HCT116 (cell line): ENCODE results near the gene MS4A3. TPM values are rescaled to one million over a fixed set of nuclear protein-coding genes. Genes with fewer than 3 reads are reported as not detected.

Experiments
- ATAC-seq: fragments of 200-7000 bp; cut with Tn5 transposase; 2 replicates; pipeline ENCODE4 v1.9.1; 2020; ENCODE audit warnings: mild to moderate bottlenecking, moderate library complexity
- BruUV-seq: library from RNA; stranded (reverse); fragments of 400-500 nt; replicated peaks from 2 replicates; lab custom pipeline; 2021; lab: Mats Ljungman, UMichigan
- CTCF ChIA-PET: fragments of 300-600 bp; sonication (Branson Sonifier 250); formaldehyde crosslinking; loops from one replicate; lab custom pipeline; 2021; ENCODE audit warnings: antibody characterized with exemption; lab: Charles Lee
- POLR2A ChIA-PET: fragments of 300-600, 350-600 bp; sonication (Branson Sonifier 250); formaldehyde crosslinking; loops from one replicate; lab custom pipeline; 2021; ENCODE audit warnings: antibody characterized with exemption; lab: Charles Lee
- RAD21 ChIA-PET, 2 experiments: fragments of 300-600 bp; sonication (Branson Sonifier 250); formaldehyde crosslinking; loops; one replicate each; lab custom pipeline; 2023; ENCODE audit warnings: low total read pairs in 2 of 2; ENCODE audit not compliant: uncharacterized antibody in 2 of 2, unreplicated experiment in 2 of 2, low non-redundant PET in 1 of 2; lab: Charles Lee
- DNase-seq: peaks from one replicate; pipeline ENCODE4 v3.0.0-alpha.2; 2010; ENCODE audit warnings: low read depth, low spot score
- H2AFZ ChIP-seq: fragments of 200-600 bp; shearing (Covaris generic), sonication (generic); 2 replicates; pipeline ENCODE4 v1.6.1; 2017; ENCODE audit warnings: low read depth, mixed run types, mixed read lengths, antibody characterized with exemption, low read length; ENCODE audit not compliant: poor library complexity, severe bottlenecking
- H3K27ac ChIP-seq: 2 replicates; pipeline ENCODE4 v1.5.1; 2012; ENCODE audit warnings: low read depth, low read length
- H3K27me3 ChIP-seq: fragments of 200-600 bp; sonication (generic); 2 replicates; pipeline ENCODE4 v1.6.1; 2016; ENCODE audit warnings: mixed run types, low read length, mixed read lengths; ENCODE audit not compliant: insufficient read depth
- H3K36me3 ChIP-seq, 2 experiments: fragments of 200-500 bp in 1 of 2; fragments of 200-600 bp in 1 of 2; sonication (Bioruptor generic) in 1 of 2; sonication (generic) in 1 of 2; 2 replicates each; pipeline versions ENCODE4 v1.5.1 to v1.6.1; 2014 to 2016; ENCODE audit warnings: low read length in 2 of 2, inconsistent platforms in 1 of 2, mixed read lengths in 1 of 2, mixed run types in 1 of 2; ENCODE audit not compliant: insufficient read depth in 2 of 2, control insufficient read depth in 1 of 2
- H3K4me1 ChIP-seq, 2 experiments: fragments of 200-600 bp in 1 of 2; sonication (generic) in 1 of 2; 2 replicates each; pipeline versions ENCODE4 v1.5.1 to v1.6.1; 2012 to 2017; ENCODE audit warnings: low read length in 2 of 2, inconsistent platforms in 1 of 2, mild to moderate bottlenecking in 1 of 2, mixed read lengths in 1 of 2, mixed run types in 1 of 2, moderate library complexity in 1 of 2; ENCODE audit not compliant: insufficient read depth in 2 of 2, control insufficient read depth in 1 of 2
- H3K4me2 ChIP-seq: fragments of 200-600 bp; sonication (generic); 2 replicates; pipeline ENCODE4 v1.6.1; 2017; ENCODE audit warnings: mixed run types, low read length, mixed read lengths
- H3K4me3 ChIP-seq, 2 experiments: fragments of 200-600 bp in 1 of 2; sonication (generic) in 1 of 2; replicated peaks in 1 of 2; 2 replicates each; pipeline ENCODE4 v1.5.1; 2011 to 2016; ENCODE audit warnings: low read length in 2 of 2, control low read depth in 1 of 2, low read depth in 1 of 2, mild to moderate bottlenecking in 1 of 2, mixed read lengths in 1 of 2, mixed run types in 1 of 2
- H3K79me2 ChIP-seq: fragments of 200-600 bp; sonication (generic); 2 replicates; pipeline ENCODE4 v1.6.1; 2017; ENCODE audit warnings: mild to moderate bottlenecking, mixed run types, low read length, moderate library complexity, mixed read lengths; ENCODE audit not compliant: insufficient read depth
- H3K9ac ChIP-seq: fragments of 200-600 bp; sonication (generic); 2 replicates; pipeline ENCODE4 v1.6.1; 2016; ENCODE audit warnings: low read length, mixed read lengths
- H3K9me2 ChIP-seq: fragments of 200-600 bp; sonication (generic), shearing (Covaris generic); 2 replicates; pipeline ENCODE4 v1.6.1; 2017; ENCODE audit warnings: mixed run types, mild to moderate bottlenecking, moderate library complexity; ENCODE audit not compliant: insufficient read depth
- H3K9me3 ChIP-seq, 2 experiments: fragments of 200-500 bp in 1 of 2; fragments of 200-600 bp in 1 of 2; sonication (Bioruptor generic) in 1 of 2; sonication (generic) in 1 of 2; 2 replicates each; pipeline ENCODE4 v1.6.1; 2014 to 2017; ENCODE audit warnings: low read length in 2 of 2, mixed read lengths in 2 of 2, inconsistent platforms in 1 of 2, low read depth in 1 of 2, mild to moderate bottlenecking in 1 of 2, mixed run types in 1 of 2, moderate library complexity in 1 of 2; ENCODE audit not compliant: control insufficient read depth in 1 of 2, insufficient read depth in 1 of 2
- H4K20me1 ChIP-seq: fragments of 200-600 bp; sonication (generic), shearing (Covaris generic); 2 replicates; pipeline ENCODE4 v1.6.1; 2017; ENCODE audit warnings: mixed run types, mild to moderate bottlenecking, moderate library complexity; ENCODE audit not compliant: insufficient read depth
- ATF3 ChIP-seq: IDR thresholded peaks from 2 replicates; pipeline ENCODE4 v1.6.1; 2012
- CBX3 ChIP-seq: IDR thresholded peaks from 2 replicates; pipeline ENCODE4 v1.6.1; 2012; ENCODE audit warnings: low read depth
- CTCF ChIP-seq, 3 experiments: fragments of 200-600 bp in 1 of 3; sonication (generic) in 1 of 3; IDR thresholded peaks in 2 of 3; conservative IDR thresholded peaks in 1 of 3; 2 replicates each; pipeline ENCODE4 v1.5.1; 2012 to 2017; ENCODE audit warnings: low read depth in 2 of 3, low read length in 2 of 3, antibody characterized with exemption in 1 of 3, borderline replicate concordance in 1 of 3, control low read depth in 1 of 3, mild to moderate bottlenecking in 1 of 3, mixed read lengths in 1 of 3, mixed run types in 1 of 3, moderate library complexity in 1 of 3; ENCODE audit not compliant: insufficient read depth in 1 of 3
- EGR1 ChIP-seq: IDR thresholded peaks from 2 replicates; pipeline ENCODE4 v1.6.1; 2012; ENCODE audit warnings: low read depth
- ELF1 ChIP-seq: IDR thresholded peaks from 2 replicates; pipeline ENCODE4 v1.6.1; 2012; ENCODE audit warnings: low read depth, borderline replicate concordance
- EZH2 ChIP-seq: fragments of 200-600 bp; sonication (generic); IDR thresholded peaks from 2 replicates; pipeline ENCODE4 v1.6.1; 2017; ENCODE audit warnings: antibody characterized with exemption, mixed run types
- FOSL1 ChIP-seq: IDR thresholded peaks from 2 replicates; pipeline ENCODE4 v1.6.1; 2012; ENCODE audit warnings: low read depth
- POLR2A ChIP-seq: IDR thresholded peaks from 2 replicates; pipeline ENCODE4 v1.7.0; 2011; ENCODE audit warnings: borderline replicate concordance; ENCODE audit not compliant: insufficient read depth, insufficient read length; ENCODE audit errors: extremely low read depth
- POLR2AphosphoS5 ChIP-seq: IDR thresholded peaks from 2 replicates; pipeline ENCODE4 v1.6.1; 2011; ENCODE audit warnings: mild to moderate bottlenecking, low read depth, low read length, moderate library complexity
- RAD21 ChIP-seq: IDR thresholded peaks from 2 replicates; pipeline ENCODE4 v1.6.1; 2012; ENCODE audit warnings: low read depth, mild to moderate bottlenecking
- REST ChIP-seq: IDR thresholded peaks from 2 replicates; pipeline ENCODE4 v1.6.1; 2012; ENCODE audit warnings: low read depth
- SIN3A ChIP-seq: IDR thresholded peaks from 2 replicates; pipeline ENCODE4 v1.6.1; 2012; ENCODE audit warnings: low read depth
- SP1 ChIP-seq: IDR thresholded peaks from 2 replicates; pipeline ENCODE4 v1.6.1; 2012; ENCODE audit warnings: low read depth
- SRF ChIP-seq: IDR thresholded peaks from 2 replicates; pipeline ENCODE4 v1.6.1; 2012; ENCODE audit warnings: low read depth
- TCF7L2 ChIP-seq: IDR thresholded peaks from 2 replicates; pipeline ENCODE4 v1.7.0; 2011; ENCODE audit warnings: borderline replicate concordance, inconsistent platforms; ENCODE audit not compliant: insufficient read depth, insufficient read length; ENCODE audit errors: extremely low read depth
- YY1 ChIP-seq: IDR thresholded peaks from 2 replicates; pipeline ENCODE4 v1.6.1; 2011; ENCODE audit warnings: low read length, low read depth, moderate library complexity, mild to moderate bottlenecking; ENCODE audit not compliant: insufficient replicate concordance; ENCODE audit errors: extremely low read depth
- ZNF274 ChIP-seq: fragments of 200-500 bp; sonication (Bioruptor generic); IDR thresholded peaks from 2 replicates; pipeline ENCODE4 v1.6.1; 2014; ENCODE audit warnings: mild to moderate bottlenecking, low read depth, low read length, inconsistent platforms
- intact Hi-C: fragments of 100-400 bp; cut with micrococcal nuclease; formaldehyde crosslinking; loops from 2 replicates; pipeline ENCODE4 v1.10.0; 2022
- total RNA-seq: library from RNA; stranded (reverse); gene quantifications from one replicate; pipeline ENCODE4 v1.2.1, GENCODE V29; 2021; ENCODE audit not compliant: unreplicated experiment

The MS4A3 gene
- total RNA-seq, 1 experiment from 2014 or later: not detected

GRCh38 chr11:60078745-60079144, 22.3 kb downstream of the MS4A3 start:
- Histone ChIP-seq H3K4me1 (no peaks in the 10 kb centered on the region), H3K9ac (no peak overlapping the region), H3K4me3 (no peak overlapping the region), H3K36me3 (no peaks in the 10 kb centered on the region), H3K79me2 (no peaks in the 10 kb centered on the region), H3K9me3 (no peaks in the 10 kb centered on the region), H3K9me2 (no peaks in the 10 kb centered on the region), H2AFZ (no peak overlapping the region), H3K27me3 (no peaks in the 10 kb centered on the region), H3K4me2 (no peak overlapping the region), H3K27ac (no peak overlapping the region), H4K20me1 (no peaks in the 10 kb centered on the region)
- no peak for ATAC-seq
- DNase-seq: no peak
- intact Hi-C loops: no loop called here
- TF ChIP-seq POLR2A: no peak
- TF ChIP-seq POLR2AphosphoS5: no peak
- no peak for TF ChIP-seq YY1
- TF ChIP-seq CTCF (IDR thresholded peaks at IDR 0.05 in 2 of 3, conservative IDR thresholded peaks at IDR 0.05 in 1 of 3; ENCODE audit: borderline replicate concordance in 1 of 3, insufficient read depth in 1 of 3, low read depth in 2 of 3, low read length in 2 of 3): no peak
- TF ChIP-seq EZH2: no peak
- TF ChIP-seq TCF7L2: no peak
- no peak for TF ChIP-seq SIN3A
- ChIA-PET CTCF (no interaction called here), RAD21 (no interaction called here), POLR2A (no interaction called here)
- no TSS peak for BruUV-seq

- ATAC-seq (no peak), DNase-seq (no peak)
- no peaks in the 10 kb centered on the region for H3K79me2 ChIP-seq
- no peaks in the 10 kb centered on the region for H3K9me2 ChIP-seq
- H4K20me1 ChIP-seq: no peaks in the 10 kb centered on the region
- H3K9me3 ChIP-seq: no peaks in the 10 kb centered on the region
- TF ChIP-seq ATF3: no peak
- TF ChIP-seq SP1: no peak
- TF ChIP-seq EGR1: no peak
- TF ChIP-seq CBX3: no peak
- no peak for TF ChIP-seq FOSL1
- TF ChIP-seq ZNF274: no peak
- TF ChIP-seq ELF1: no peak
- TF ChIP-seq SRF: no peak
- no peak for TF ChIP-seq RAD21
- TF ChIP-seq REST: no peak
- TF ChIP-seq EZH2: no peak
- H2AFZ ChIP-seq: no peak overlapping the region
- ChIA-PET RAD21 (no interaction called here), POLR2A (no interaction called here), CTCF (no interaction called here)
- intact Hi-C loops: no loop called here
- no peak overlapping the region for H3K4me2 ChIP-seq
- no peak overlapping the region for H3K4me3 ChIP-seq
- H3K27me3 ChIP-seq: no peaks in the 10 kb centered on the region
- H3K36me3 ChIP-seq: no peaks in the 10 kb centered on the region
- no TSS peak for BruUV-seq
- H3K9ac ChIP-seq: no peak overlapping the region
- no peak overlapping the region for H3K27ac ChIP-seq
- no peaks in the 10 kb centered on the region for H3K4me1 ChIP-seq
Measured at GRCh38 chr11:60080535-60080934, 24.1 kb downstream of the MS4A3 start.
